GM08714 (cell line): ENCODE data around the gene GLI1.
"Not testable (repeated sequence)": the region's sequence is repeated elsewhere in the genome, so short reads cannot be mapped to it uniquely, and the experiment has no call there.

Experiments
- H3K4me3 ChIP-seq: fragments of 200-500 bp; sonication (Bioruptor generic); 2 replicates; pipeline ENCODE4 v1.5.1; 2014; ENCODE audit warnings: mild to moderate bottlenecking, low read length, inconsistent platforms
- ZNF274 ChIP-seq: IDR thresholded peaks from 2 replicates; pipeline ENCODE4 v1.6.1; 2012; ENCODE audit warnings: mild to moderate bottlenecking, low read depth, low read length

Gene GLI1

DNA sequence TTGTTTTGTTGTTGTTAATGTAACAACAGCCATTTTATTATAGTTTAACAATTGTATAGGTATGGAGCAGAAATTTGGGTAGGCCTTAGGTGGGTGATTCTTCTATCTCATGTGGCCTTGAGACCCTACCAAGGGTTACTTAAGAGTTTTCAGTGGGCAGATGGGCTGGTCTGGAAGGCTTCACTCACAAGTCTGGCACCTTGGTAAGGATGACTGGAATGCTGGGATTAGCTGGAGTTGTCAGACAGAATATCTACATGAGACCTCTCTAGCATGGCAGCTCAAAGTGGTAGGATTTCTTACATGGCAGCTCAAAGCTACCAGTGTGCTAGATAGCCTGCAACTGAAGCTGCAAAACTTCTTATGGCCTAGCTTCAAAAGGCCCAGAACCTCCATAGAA is 26.1 kb downstream of the GLI1 start:
- no peak overlapping the region for H3K4me3 ChIP-seq
- TF ChIP-seq ZNF274, result no peak

DNA sequence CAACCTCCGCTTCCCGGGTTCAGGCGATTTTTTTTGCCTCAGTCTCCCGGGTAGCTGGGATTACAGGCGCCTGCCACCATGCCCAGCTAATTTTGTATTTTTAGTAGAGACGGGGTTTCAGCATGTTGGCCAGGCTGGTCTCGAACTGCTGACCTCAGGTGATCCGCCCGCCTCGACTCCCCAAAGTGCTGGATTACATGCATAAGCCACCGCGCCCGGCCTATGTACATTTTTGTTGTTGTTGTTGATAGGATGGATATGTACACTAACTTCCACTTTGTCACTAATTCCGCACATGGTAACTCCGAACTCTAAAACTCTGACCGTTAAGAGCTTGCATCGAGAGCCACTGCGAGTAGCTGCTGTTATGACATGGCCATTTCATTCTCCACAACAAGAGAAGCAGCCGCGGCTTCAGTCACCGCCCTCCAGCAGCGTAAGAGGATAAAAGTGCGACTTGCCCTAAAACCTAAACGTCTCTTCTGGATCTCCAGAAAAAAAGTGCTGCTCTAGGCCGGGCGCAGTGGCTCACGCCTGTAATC is 27.5 kb downstream of the GLI1 start:
- TF ChIP-seq ZNF274, result no peak
- H3K4me3 ChIP-seq, result no peak overlapping the region; the same call in 1 of the 2 replicates

DNA sequence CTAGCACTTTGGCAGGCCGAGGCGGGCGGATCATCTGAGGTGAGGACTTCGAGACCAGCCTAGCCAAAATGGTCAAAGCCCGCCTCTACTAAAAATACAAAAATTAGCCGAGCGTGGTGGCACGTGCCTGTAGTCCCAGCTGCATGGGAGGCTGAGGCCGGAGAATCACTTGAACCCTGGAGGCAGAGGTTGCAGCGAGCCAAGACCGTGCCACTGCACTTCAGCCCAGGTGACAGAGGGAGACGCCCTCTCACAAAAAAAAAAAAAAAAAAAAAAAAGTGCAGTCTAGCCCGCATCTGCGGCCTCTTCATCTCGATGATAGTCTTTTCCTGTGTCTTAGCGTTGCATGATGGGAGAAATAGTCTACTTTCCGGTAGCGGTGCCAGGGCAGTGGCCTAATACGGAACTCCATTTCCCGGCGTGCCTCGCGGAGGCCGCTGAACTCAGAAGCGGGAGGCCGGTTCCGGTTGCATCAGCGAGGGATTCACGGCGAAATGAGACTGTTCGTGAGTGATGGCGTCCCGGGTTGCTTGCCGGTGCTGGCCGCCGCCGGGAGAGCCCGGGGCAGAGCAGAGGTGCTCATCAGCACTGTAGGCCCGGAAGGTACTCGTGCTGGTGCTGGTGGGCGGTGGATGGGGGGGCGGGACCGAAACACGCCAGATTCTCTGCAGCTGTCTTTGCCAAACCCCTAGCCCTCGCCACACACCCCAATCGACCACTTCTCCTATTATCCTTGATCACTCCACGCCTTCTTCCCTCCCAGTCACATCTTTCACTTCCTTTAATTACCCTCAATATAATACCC is 28.2 kb downstream of the GLI1 start, which contains the start of gene MARS1:
MARS1 (plus strand) TSS at position 472 of the 805 bp plus-strand sequence; CDS start at position 495, 23 bp downstream.
- TF ChIP-seq ZNF274, result no peak
- H3K4me3 ChIP-seq, result peak within 1 kb of the TSS; percentile 85

DNA sequence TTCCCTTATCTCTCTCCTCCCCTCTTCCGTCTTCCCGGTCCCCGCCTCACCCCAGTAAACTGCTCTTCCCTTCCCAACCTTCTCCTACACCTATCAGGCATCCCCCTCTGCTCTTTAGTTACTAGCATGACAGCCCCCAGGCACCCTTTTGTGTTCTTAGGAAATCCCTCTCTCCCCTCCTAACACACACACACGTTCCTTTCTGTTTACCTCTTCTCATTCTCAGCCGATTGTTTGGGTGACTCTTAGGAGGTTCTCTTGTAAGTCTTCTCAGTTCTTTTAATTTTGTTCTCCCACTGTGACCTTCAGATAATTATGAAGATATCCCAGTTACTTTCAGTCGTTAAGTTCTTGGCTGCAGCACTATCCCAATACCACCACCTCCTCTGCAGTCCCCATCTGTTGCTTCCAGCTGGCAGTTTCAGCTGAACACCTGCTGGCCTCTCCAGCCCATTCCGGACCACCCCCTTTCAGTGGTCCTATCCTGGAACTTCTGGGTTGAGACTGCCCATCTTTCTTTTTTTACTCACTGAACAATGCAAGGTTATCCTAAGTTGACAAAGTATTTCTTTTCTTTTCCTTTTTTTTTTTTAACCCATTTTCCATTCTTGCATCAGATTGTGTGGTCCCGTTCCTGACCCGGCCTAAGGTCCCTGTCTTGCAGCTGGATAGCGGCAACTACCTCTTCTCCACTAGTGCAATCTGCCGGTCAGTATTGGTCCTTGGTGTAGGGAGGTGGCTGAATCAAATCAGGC is 29.0 kb downstream of the GLI1 start:
- H3K4me3 ChIP-seq, result peak overlapping the region; percentile 85
- TF ChIP-seq ZNF274, result no peak

DNA sequence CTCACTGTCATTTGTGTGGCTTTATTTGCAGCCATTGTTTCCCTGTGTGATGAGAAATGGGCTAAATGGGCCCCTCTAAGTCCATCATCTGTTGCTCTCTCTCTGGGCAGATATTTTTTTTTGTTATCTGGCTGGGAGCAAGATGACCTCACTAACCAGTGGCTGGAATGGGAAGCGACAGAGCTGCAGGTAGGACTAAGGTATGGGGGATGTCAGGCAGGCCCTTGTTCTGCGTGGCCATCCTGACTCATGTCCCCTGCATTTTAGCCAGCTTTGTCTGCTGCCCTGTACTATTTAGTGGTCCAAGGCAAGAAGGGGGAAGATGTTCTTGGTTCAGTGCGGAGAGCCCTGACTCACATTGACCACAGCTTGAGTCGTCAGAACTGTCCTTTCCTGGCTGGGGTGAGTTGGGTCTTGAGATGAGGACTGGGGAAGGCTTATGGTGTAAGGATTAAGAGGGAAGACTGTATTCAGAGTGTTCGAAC is 29.6 kb downstream of the GLI1 start:
- TF ChIP-seq ZNF274, result no peak
- peak overlapping the region; percentile 85 for H3K4me3 ChIP-seq

DNA sequence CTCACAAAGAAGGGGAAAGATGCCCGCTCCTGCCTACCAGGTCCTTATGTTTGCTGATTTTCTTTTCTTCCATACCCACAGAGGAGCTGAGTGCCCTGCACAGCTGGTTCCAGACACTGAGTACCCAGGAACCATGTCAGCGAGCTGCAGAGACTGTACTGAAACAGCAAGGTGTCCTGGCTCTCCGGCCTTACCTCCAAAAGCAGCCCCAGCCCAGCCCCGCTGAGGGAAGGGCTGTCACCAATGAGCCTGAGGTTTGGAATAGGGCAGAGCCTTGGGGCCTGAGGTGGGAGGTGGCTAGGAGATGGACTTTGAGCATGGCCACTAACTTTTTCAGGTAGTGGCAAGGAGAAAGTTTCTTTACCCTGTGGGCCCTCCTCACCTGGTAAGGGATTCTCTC is 30.5 kb downstream of the GLI1 start:
- H3K4me3 ChIP-seq, result no peak overlapping the region
- no peak for TF ChIP-seq ZNF274

DNA sequence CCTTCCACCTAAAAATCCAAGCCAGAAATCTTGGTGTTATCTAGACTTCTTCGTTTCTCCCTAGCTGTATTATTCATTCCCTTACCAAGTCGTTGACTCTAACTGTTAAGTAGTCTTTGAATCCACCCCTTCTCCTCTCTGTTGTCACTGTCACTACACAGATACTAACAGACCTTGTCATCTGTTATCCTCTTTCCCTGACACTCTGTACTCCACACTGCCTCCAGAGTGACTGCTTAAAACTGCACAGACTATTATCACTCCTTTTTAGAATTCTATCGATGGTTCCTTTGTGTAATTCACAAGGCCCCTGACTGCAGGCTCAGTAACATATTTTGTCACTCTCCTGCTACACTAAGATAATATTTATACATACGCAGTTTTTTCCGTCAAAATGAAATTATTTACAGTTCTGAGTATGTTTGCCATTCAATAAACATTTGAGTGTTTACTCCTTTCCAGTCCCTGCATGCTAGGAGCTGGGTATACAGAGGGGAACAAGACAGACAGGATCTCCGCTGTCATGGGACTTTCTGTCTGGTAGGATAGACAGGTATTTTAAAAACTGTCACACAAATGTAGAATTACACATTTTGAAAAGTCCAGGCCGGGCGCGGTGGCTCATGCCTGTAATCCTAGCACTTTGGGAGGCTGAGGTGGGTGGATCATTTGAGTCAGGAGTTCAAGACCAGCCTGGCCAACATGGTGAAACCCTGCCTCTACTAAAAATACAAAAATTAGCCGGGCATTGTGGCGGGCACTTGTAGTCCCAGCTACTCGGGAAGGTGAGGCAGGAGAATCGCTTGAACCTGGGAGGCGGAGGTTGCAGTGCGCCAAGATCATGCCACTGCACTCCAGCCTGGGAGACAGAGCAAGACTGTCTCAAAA is 32.1 kb downstream of the GLI1 start:
- H3K4me3 ChIP-seq, result no peak overlapping the region
- no peak for TF ChIP-seq ZNF274

DNA sequence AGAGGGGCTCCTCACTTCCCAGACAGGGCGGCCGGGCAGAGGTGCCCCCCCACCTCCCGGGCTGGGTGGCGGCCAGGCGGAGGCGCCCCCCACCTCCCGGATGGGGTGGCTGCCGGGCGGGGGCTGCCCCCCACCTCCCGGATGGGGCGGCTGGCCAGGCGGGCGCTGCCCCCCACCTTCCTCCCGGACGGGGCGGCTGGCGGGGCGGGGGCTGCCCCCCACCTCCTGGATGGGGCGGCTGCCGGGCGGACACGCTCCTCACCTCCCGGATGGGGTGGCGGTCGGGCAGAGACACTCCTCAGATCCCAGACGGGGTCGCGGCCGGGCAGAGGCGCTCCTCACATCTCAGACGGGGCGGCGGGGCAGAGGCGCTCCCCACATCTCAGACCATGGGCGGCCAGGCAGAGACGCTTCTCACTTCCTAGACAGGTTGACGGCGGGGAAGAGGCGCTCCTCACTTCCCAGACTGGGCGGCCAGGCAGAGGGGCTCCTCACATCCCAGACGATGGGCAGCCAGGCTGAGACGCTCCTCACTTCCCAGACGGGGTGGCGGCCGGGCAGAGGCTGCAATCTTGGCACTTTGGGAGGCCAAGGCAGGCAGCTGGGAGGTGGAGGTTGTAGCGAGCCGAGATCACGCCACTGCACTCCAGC is 35.6 kb downstream of the GLI1 start:
- H3K4me3 ChIP-seq, result not testable (repeated sequence)

DNA sequence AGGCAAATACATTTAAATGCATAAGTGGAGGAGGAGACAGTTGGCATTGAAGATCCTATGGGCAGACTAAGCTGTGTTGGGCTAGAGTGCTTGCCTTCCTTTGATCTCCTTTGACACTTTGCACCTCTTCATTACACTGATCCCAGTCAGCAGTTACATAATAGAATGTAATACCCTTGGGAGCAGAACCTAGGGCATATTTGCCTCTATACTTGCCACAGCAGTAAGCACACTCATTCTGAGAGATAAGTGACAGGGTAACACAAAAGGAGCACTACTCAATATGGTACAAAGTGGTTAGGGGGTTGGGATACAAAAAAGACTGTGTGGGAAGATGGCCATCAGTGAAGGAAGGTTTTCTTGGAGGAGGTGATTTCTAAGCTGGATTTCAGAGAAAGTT is 37.2 kb downstream of the GLI1 start:
- H3K4me3 ChIP-seq, result no peak overlapping the region
- no peak for TF ChIP-seq ZNF274

DNA sequence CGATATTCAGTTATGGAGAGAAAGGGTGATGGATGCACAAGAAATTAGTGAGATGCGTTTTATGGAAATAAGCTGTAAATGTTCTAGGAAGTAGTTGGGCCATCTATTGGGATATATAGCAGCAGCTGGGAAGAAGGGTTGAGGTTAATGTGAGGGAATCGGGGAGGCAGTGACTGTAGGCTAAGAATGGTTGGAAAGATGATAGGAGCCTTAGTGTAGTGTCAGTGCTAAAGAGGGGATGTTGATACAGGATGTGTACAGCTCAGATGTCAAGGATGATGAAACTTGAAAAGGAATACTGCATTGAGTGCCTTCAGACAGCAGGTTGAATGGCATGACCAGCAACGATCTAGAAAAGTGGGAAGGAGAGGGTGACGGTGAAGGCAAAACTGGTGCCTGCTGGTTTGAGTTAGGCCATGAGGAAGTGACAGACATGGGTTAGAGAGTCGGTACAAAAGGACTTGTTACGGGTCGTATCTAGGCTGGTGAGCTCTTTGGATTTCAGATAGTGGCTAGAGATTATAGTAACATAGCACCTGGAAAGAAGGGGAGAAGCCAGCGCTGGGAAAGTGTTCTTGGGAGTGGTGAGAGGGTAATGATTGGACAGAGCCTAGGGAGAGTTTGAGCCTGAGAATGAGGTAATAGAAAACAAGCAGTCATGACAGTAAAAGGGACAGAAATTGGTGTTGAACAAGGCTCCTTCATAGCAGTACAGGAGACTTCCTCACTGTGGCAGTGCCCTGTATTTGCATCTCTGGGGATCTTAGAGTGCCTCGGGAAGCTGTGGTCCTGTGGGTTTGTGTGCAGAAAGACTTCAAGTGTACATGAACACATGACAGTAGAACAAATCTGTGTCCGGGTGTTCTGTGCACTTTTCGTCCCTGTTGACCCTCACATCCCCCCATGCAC is 37.9 kb downstream of the GLI1 start:
- H3K4me3 ChIP-seq, result no peak overlapping the region
- TF ChIP-seq ZNF274, result no peak

DNA sequence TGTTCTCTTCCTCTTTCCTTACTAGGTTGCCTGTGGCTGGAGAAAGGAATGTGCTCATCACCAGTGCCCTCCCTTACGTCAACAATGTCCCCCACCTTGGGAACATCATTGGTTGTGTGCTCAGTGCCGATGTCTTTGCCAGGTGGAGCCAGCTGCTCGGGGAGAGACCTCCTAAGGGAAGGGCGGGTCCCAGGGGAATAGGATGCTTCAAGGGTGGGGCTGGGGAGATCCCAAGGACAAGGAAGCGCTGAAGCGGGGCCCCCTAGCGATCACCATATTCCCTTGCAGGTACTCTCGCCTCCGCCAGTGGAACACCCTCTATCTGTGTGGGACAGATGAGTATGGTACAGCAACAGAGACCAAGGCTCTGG is 38.5 kb downstream of the GLI1 start:
- no peak overlapping the region for H3K4me3 ChIP-seq
- TF ChIP-seq ZNF274, result no peak

DNA sequence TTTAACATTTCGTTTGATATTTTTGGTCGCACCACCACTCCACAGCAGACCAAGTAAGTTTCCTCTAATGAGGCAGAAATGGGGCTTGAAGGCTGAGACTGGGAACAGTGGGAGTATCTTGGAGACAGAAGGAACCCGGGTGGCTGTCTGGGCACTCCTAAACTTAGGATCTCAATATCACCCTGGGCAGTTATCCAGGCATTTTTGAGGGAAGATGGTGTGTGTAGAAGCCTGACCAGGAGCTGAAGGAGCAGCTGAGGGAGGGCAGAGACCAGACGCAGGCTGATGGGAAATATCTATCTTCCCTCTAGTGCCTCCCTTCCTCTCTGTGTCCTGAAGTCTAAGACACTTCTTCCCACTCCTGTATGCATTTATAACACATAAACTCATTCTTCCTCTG is 39.0 kb downstream of the GLI1 start:
- H3K4me3 ChIP-seq, result no peak overlapping the region
- no peak for TF ChIP-seq ZNF274

DNA sequence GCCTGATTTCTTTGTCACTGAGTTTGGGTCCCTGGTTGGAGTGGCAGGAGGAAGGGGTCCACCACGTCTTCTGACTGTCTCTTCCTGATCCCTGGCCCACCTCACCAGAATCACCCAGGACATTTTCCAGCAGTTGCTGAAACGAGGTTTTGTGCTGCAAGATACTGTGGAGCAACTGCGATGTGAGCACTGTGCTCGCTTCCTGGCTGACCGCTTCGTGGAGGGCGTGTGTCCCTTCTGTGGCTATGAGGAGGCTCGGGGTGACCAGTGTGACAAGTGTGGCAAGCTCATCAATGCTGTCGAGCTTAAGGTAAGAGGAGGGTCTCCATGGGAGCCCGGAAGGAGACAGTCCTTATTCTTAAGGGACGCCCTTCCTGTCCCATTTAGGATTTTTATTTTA is 40.6 kb downstream of the GLI1 start:
- TF ChIP-seq ZNF274, result no peak
- no peak overlapping the region for H3K4me3 ChIP-seq

DNA sequence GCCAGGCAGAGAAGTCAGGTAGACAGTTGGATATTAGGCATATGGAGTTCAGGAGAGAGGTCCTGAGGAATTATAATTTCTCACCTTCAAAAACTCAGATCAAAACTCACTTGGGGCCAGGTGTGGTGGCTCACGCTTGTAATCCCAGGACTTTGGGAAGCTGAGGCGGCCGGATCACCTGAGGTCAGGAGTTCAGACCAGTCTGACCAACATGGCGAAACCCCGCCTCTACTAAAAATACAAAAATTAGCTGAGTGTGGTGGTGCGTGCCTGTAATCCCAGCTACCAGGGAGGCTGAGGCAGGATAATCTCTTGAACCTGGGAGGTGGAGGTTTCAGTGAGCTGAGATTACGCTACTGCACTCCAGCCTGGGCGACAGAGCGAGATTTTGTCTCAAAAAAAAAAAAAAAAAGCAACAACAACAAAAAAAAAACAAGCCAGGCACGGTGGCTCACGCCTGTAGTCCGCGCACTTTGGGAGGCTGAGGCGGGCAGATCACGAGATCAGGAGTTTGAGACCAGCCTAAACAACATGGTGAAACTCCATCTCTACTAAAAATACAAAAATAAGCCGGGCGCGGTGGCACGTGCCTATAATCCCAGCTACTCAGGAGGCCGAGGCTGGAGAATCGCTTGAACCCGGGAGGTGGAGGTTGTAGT is 42.9 kb downstream of the GLI1 start:
- not testable (repeated sequence) for H3K4me3 ChIP-seq

DNA sequence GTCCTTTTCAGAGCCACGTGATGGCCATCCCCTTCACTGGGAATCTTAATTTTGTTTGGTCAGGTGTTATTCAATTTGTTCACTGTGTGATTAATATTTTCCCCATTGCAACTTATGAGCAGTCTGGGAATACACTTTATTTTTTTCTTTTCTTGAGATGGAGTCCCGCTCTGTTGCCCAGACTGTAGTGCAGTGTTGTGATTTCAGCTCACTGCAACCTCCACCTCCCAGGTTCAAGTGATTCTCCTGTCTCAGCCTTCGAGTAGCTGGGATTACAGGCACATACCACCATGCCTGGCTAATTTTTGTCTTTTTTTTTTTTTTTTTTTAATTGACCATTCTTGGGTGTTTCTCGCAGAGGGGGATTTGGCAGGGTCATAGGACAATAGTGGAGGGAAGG is 47.0 kb downstream of the GLI1 start:
- H3K4me3 ChIP-seq, result not testable (repeated sequence)

DNA sequence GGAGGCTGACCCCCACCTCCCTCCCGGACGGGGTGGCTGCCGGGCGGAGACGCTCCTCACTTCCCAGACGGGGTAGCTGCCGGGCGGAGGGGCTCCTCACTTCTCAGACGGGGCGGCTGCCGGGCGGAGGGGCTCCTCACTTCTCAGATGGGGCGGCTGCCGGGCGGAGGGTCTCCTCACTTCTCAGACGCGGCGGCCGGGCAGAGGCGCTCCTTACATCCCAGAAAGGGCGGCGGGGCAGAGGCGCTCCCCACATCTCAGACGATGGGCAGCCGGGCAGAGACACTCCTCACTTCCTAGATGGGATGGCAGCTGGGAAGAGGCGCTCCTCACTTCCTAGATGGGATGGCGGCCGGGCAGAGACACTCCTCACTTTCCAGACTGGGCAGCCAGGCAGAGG is 48.2 kb downstream of the GLI1 start:
- not testable (repeated sequence) for H3K4me3 ChIP-seq
